Prostate gland (tissue), 2 donors: ENCODE results near the gene MORN1. TPM values are rescaled to one million over a fixed set of nuclear protein-coding genes. Genes with fewer than 3 reads are reported as not detected.

Experiments
- DNase-seq: peaks from one replicate; pipeline ENCODE4 v3.0.0-alpha.2; 2019; ENCODE audit warnings: low spot score
- H3K27ac ChIP-seq, 2 donors: fragments of 200-600 bp; sonication (generic); 2 replicates each; pipeline ENCODE4 v1.5.1; 2017 to 2019
- H3K27me3 ChIP-seq: fragments of 200-600 bp; sonication (generic); replicated peaks from 2 replicates; pipeline ENCODE4 v1.5.1; 2019; ENCODE audit not compliant: insufficient read depth
- H3K36me3 ChIP-seq, 2 donors: fragments of 200-600 bp; sonication (generic); 1 replicate in 1 of 2; 2 replicates in 1 of 2; pipeline versions ENCODE4 v1.5.1 to v1.8.1; 2017 to 2019
- H3K4me1 ChIP-seq: fragments of 200-600 bp; sonication (generic); replicated peaks from 2 replicates; pipeline ENCODE4 v1.5.1; 2019
- H3K4me3 ChIP-seq, 2 donors: fragments of 200-600 bp; sonication (generic); 2 replicates each; pipeline ENCODE4 v1.5.1; 2017 to 2019
- H3K9me3 ChIP-seq: fragments of 200-600 bp; sonication (generic); 2 replicates; pipeline ENCODE4 v1.5.1; 2017
- CTCF ChIP-seq, 4 experiments: fragments of 200-600 bp in 2 of 4; fragments of 450-650 bp in 2 of 4; sonication (generic) in 2 of 4; IDR thresholded peaks; 1 replicate in 3 of 4; 2 replicates in 1 of 4; pipeline ENCODE4 v1.5.1; 2016 to 2019; ENCODE audit warnings: antibody characterized with exemption in 4 of 4, mild to moderate bottlenecking in 2 of 4, moderate library complexity in 2 of 4
- POLR2A ChIP-seq: fragments of 450-650 bp; IDR thresholded peaks from one replicate; pipeline ENCODE4 v1.6.1; 2016; ENCODE audit warnings: antibody characterized with exemption, mild to moderate bottlenecking
- POLR2AphosphoS5 ChIP-seq: sonication (generic); formaldehyde crosslinking; IDR thresholded peaks from one replicate; pipeline ENCODE4 v1.6.1; 2017; ENCODE audit warnings: antibody characterized with exemption
- WGBS: methylation state at CpG from one replicate; pipeline ENCODE4 v1.1.5; 2018; 5-methylcytosine and 5-hydroxymethylcytosine counted together
- intact Hi-C: fragments of 100-400 bp; cut with DNase I; formaldehyde crosslinking; loops from one replicate; pipeline ENCODE4 v1.14.2; 2022
- total RNA-seq, 2 donors: library from RNA; depleted of rRNA; stranded (reverse); fragments of >200 nt; gene quantifications; one replicate each; pipeline ENCODE4 v1.1.0, GENCODE V29; 2016

MORN1 gene
- total RNA-seq, 2 donors from 2014 or later, result 18.6 to 21.0 TPM

GRCh38 chr1:2373551-2374251 lies 17.7 kb downstream of the MORN1 start:
- Histone ChIP-seq H3K4me3 (no peak overlapping the region), H3K36me3 (no peaks in the 10 kb centered on the region), H3K4me1 (no peaks in the 10 kb centered on the region), H3K27ac (no peak overlapping the region), H3K9me3 (no peaks in the 10 kb centered on the region), H3K27me3 (no peaks in the 10 kb centered on the region)
- WGBS, result 92% methylated on average over 18 of the region's 20 CpGs
- DNase-seq, result no peak
- TF ChIP-seq POLR2AphosphoS5, result no peak
- no peak for TF ChIP-seq POLR2A
- intact Hi-C loops, result no loop called here

- Histone ChIP-seq H3K4me3 (no peak overlapping the region), H3K27ac (no peak overlapping the region), H3K9me3 (no peaks in the 10 kb centered on the region), H3K4me1 (no peaks in the 10 kb centered on the region), H3K27me3 (no peaks in the 10 kb centered on the region), H3K36me3 (no peaks in the 10 kb centered on the region)
- DNase-seq, result no peak
- 91% methylated on average over 36 of the region's 36 CpGs for WGBS
- intact Hi-C loops, result no loop called here
- TF ChIP-seq POLR2AphosphoS5 (no peak), CTCF (IDR thresholded peaks at IDR 0.05) (no peak), POLR2A (no peak)
Measured at GRCh38 chr1:2372551-2373490, 18.5 kb downstream of the MORN1 start.

- Histone ChIP-seq H3K27me3 (no peaks in the 10 kb centered on the region), H3K27ac (no peak overlapping the region), H3K9me3 (no peaks in the 10 kb centered on the region), H3K36me3 (no peaks in the 10 kb centered on the region), H3K4me3 (no peak overlapping the region), H3K4me1 (no peaks in the 10 kb centered on the region)
- no peak for TF ChIP-seq CTCF (IDR thresholded peaks at IDR 0.05)
- no peak for TF ChIP-seq POLR2A
- no peak for TF ChIP-seq POLR2AphosphoS5
- no peak for DNase-seq
- intact Hi-C loops, result no loop called here
- WGBS, result 88% methylated on average over 8 of the region's 8 CpGs
Measured at GRCh38 chr1:2368053-2368744, 23.2 kb downstream of the MORN1 start.

- intact Hi-C loops, result no loop called here
- H3K27ac ChIP-seq, result no peak overlapping the region
- H3K4me1 ChIP-seq, result no peaks in the 10 kb centered on the region
- WGBS, result 92% methylated on average over 2 of the region's 2 CpGs
- DNase-seq, result no peak
- TF ChIP-seq POLR2AphosphoS5 (no peak), POLR2A (no peak), CTCF (IDR thresholded peaks at IDR 0.05) (no peak)
- no peaks in the 10 kb centered on the region for H3K9me3 ChIP-seq
- no peaks in the 10 kb centered on the region for H3K27me3 ChIP-seq
- no peaks in the 10 kb centered on the region for H3K36me3 ChIP-seq
- no peak overlapping the region for H3K4me3 ChIP-seq
Measured at GRCh38 chr1:2363847-2364513, 27.4 kb downstream of the MORN1 start.
